ENCODE measurements around the gene SPPL2C.

DNA sequence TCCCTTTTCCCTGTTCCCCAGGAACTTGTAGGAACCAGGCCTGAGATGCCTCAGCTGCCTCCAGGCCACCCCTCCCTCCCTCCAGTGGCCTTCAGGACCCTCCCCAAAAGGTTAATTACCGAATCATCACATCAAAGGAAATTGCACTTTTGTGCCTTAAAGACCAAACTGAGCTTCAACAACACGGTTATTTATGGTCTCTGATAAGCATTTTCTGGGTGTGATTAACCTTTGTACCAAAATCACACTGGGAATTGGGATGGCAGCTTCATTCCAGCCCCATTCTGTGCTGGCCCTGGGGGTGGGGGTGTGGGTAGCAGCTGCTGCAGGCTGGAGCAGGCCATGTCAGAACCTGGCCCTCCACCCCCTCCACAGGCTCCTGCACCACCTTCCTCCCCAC lies 43.9 kb upstream of the SPPL2C start:
- TF ChIP-seq POLR2AphosphoS5 (IDR thresholded peaks at IDR 0.05; ENCODE audit: low read depth, low read length) (no peak), POLR2A (IDR thresholded peaks at IDR 0.05; ENCODE audit: low read depth, low read length) (no peak), TAF1 (IDR thresholded peaks at IDR 0.05; ENCODE audit: low read depth, low read length) (no peak)

All from GM12891 (cell line).